ENCODE results near the gene PRKCZ. TPM values are rescaled to one million over a fixed set of nuclear protein-coding genes. Genes with fewer than 3 reads are reported as not detected.
A peak's percentile ranks its signal among the peaks of the same experiment; 100 is the strongest.
"Not testable (repeated sequence)": the region's sequence is repeated elsewhere in the genome, so short reads cannot be mapped to it uniquely, and the experiment has no call there.

The PRKCZ gene
- total RNA-seq, 2 experiments from 2014 or later = 17.8 to 19.0 TPM

GRCh38 chr1:2121101-2121691 lies 71.0 kb downstream of the PRKCZ start:
- no peaks in the 10 kb centered on the region for H3K27me3 Mint-ChIP-seq
- Histone ChIP-seq H3K36me3 (ENCODE audit: insufficient read depth, low read length) (no peaks in the 10 kb centered on the region), H3K4me3 (ENCODE audit: low read length) (no peak overlapping the region), H3K27me3 (ENCODE audit: control insufficient read depth in 1 of 2, insufficient read depth in 2 of 2, low read length in 2 of 2) (no peaks in the 10 kb centered on the region), H3K4me1 (ENCODE audit: insufficient read depth, low read length) (peaks cover 5% of the 10 kb centered on the region), H3K27ac (ENCODE audit: low read depth in 1 of 2, low read length in 2 of 2) (no peak overlapping the region), H3K9me3 (ENCODE audit: control insufficient read depth in 1 of 2, insufficient read depth in 1 of 2, low read length in 2 of 2) (no peaks in the 10 kb centered on the region)
- H3K4me3 Mint-ChIP-seq = no peak overlapping the region
- no peak for DNase-seq
- intact Hi-C loops (cut with DNase I, micrococcal nuclease) = no loop called here
- ChIA-PET CTCF (no interaction called here), POLR2A (no interaction called here)
- H3K36me3 Mint-ChIP-seq (ENCODE audit: low read depth) = no peaks in the 10 kb centered on the region
- TF ChIP-seq CTCF (IDR thresholded peaks at IDR 0.05) = no peak
- H3K9me3 Mint-ChIP-seq = peaks cover 2% of the 10 kb centered on the region
- H3K4me1 Mint-ChIP-seq (ENCODE audit: low read depth) = peaks cover 6% of the 10 kb centered on the region
- no peak overlapping the region for H3K27ac Mint-ChIP-seq
- ATAC-seq (ENCODE audit: poor library complexity) = no peak

GRCh38 chr1:2121794-2122193 lies 71.6 kb downstream of the PRKCZ start:
- H3K4me1 Mint-ChIP-seq (ENCODE audit: low read depth); intact Hi-C loops (cut with DNase I, micrococcal nuclease); H3K4me3 ChIP-seq (ENCODE audit: low read length); DNase-seq; H3K27ac ChIP-seq (ENCODE audit: low read depth in 1 of 2, low read length in 2 of 2); POLR2A ChIA-PET; H3K27ac Mint-ChIP-seq; H3K4me3 Mint-ChIP-seq; H3K9me3 Mint-ChIP-seq; H3K9me3 ChIP-seq (ENCODE audit: control insufficient read depth in 1 of 2, insufficient read depth in 1 of 2, low read length in 2 of 2); H3K27me3 Mint-ChIP-seq; ATAC-seq (ENCODE audit: poor library complexity); H3K27me3 ChIP-seq (ENCODE audit: control insufficient read depth in 1 of 2, insufficient read depth in 2 of 2, low read length in 2 of 2); H3K36me3 Mint-ChIP-seq (ENCODE audit: low read depth); CTCF ChIA-PET; H3K36me3 ChIP-seq (ENCODE audit: insufficient read depth, low read length): not testable (repeated sequence)
- peaks cover 11% of the 10 kb centered on the region for H3K4me1 ChIP-seq (ENCODE audit: insufficient read depth, low read length)

- no peak for TF ChIP-seq CTCF (IDR thresholded peaks at IDR 0.05)
- H3K9me3 ChIP-seq (ENCODE audit: control insufficient read depth in 1 of 2, insufficient read depth in 1 of 2, low read length in 2 of 2) = no peaks in the 10 kb centered on the region
- no peak for ATAC-seq (ENCODE audit: poor library complexity)
- H3K36me3 ChIP-seq (ENCODE audit: insufficient read depth, low read length) = no peaks in the 10 kb centered on the region
- CTCF ChIA-PET = no interaction called here
- Mint-ChIP-seq H3K36me3 (ENCODE audit: low read depth) (no peaks in the 10 kb centered on the region), H3K27me3 (no peaks in the 10 kb centered on the region), H3K9me3 (no peaks in the 10 kb centered on the region), H3K27ac (no peak overlapping the region), H3K4me3 (no peak overlapping the region), H3K4me1 (ENCODE audit: low read depth) (peaks cover 16% of the 10 kb centered on the region)
- peak in 1 of 14 experiments; percentile 17 for DNase-seq
- intact Hi-C loops (cut with DNase I, micrococcal nuclease) = no loop called here
- POLR2A ChIA-PET = no interaction called here
- no peaks in the 10 kb centered on the region for H3K27me3 ChIP-seq (ENCODE audit: control insufficient read depth in 1 of 2, insufficient read depth in 2 of 2, low read length in 2 of 2)
- no peak overlapping the region for H3K4me3 ChIP-seq (ENCODE audit: low read length)
- H3K4me1 ChIP-seq (ENCODE audit: insufficient read depth, low read length) = peaks cover 20% of the 10 kb centered on the region
- no peak overlapping the region for H3K27ac ChIP-seq (ENCODE audit: low read depth in 1 of 2, low read length in 2 of 2)
Measured at GRCh38 chr1:2124446-2125198, 74.4 kb downstream of the PRKCZ start.
